Measurements from ENCODE around the gene MAN1A1.
A peak's percentile ranks its signal among the peaks of the same experiment; 100 is the strongest.

Gene MAN1A1

DNA sequence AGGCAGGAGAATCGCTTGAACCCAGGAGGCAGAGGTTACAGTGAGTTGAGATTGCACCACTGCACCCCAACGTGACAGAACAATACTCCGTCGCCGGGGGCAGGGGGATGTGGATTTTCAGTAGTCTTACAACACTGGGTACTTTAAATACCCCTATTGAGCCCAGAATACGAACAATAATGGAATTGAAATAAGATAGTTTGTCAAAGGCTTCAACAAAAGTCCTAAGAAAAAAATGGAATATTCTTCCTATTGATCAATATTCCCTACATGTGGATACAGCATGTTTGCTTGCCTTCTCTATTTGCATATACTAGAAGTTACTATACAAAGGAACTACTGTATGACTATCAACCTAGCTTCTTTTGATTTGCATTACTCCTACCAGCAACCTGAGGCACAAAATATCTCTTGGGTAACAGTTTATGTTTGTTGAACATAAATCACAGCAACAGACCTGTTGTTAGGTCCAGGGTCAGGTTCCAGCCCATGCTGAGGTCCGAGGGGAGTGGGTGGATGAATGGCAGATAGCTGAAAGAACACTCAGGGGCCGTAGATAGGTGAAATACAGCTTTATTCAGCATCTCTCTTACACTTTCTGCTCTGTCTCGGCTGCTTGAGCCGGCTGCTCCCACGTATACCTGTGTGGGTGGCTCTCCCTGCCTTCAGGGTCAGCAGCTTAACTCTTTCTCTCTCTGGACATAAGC is 23.8 kb downstream of the MAN1A1 start:
- ATAC-seq (no peak), DNase-seq (no peak)

DNA sequence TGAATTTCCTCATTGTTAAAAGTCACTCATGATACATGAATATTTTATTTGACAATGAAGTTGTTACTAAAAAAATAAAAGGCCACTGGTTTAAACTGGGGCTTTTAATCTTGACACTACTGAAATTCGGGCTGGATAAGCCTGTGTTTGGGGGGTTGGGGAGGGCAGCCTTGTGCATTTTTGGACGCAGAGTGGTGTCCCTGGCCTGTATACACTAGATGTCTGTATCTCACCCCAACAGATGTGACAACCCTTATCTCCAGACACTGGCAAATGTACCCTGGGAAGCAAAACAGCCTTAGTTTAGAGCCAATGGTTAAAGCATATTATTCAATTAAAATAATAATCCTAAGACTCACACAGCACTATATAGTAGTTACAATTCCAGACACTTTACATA is 24.8 kb downstream of the MAN1A1 start:
- DNase-seq (no peak), ATAC-seq (no peak)

DNA sequence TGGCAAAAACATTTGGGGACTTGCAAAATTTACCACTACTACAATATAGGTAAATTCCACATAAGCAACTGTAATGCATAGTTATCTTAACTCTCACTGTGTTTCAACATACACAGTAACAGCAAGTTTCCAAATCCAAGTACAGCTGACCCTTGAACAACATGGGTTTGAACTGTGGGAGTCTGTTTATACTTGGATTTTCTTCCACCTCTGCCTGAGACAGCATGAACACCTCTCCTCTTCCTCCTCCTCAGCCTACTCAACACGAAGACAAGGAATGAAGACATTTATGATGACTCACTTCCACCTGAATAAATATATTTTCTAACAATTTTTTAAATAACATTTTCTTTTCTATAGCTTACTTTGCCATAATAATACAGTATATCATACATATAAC is 25.6 kb downstream of the MAN1A1 start:
- ATAC-seq (no peak), DNase-seq (no peak)

DNA sequence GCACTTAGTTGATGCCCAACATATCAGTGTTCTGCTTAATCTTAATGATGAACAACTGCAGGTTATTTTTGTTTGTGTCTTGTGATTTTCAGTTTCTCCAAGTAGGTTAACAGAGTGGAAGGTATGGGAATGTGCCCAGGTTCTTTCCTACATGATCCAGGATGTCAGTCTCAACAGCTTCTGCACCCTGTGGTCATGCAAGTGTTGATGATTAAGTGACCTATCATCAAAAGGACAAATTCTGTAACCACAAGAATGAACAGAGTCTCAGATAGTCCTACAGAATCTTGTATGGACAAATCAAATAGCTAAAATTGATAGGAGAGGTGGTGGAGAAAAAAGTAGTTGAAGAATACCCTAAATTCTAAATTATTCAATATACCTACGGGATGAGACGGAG is 26.1 kb downstream of the MAN1A1 start:
- ATAC-seq (no peak), DNase-seq (no peak)

DNA sequence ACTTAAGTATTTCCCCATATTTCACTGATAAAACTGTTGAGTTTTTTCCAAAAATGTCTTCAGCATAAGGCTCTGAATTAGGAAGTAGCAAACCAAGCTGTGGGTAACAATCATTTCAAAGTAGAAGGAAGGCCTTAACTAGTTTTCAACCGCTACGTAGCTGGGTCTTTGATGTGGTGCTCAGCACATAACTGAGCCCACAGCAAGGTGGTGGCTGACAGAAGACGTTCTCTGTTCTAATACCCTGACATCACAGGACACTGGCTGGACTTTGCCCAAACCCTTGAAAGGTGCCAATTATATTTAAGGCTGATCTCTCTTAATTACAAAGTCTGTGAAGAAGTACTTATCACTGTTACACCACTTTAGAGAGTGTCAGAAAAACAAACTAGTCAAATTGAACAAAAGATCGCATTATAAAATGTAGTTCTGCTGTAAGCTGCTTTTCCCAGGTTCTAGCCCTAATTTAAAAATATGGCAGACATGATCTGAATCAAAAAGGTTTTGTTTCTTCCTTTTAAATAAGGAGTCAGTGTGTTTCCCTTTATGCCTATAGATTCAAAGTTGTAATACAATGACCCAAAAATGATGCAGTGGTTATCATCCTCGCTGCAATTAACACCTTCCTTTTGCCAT is 26.7 kb downstream of the MAN1A1 start:
- DNase-seq (no peak), ATAC-seq (peak; percentile 79)

DNA sequence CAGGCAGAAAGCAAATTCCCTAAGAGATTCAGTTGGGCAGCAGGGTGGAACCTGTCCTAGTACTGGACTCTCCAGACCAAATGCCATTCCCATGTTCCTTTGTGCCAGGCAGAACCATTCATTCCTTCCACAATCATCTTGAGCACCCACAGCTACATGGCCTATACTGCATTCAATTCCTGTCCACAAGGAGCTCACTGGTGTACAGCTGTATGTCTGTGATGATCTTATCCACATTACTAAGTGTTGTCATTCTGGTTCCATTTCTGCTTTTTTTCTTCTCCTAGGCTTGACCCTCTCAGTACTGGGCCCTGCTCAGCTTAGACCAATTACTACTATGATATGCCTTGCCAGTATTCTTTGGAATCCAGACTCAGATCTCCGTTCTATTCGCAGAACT is 27.5 kb downstream of the MAN1A1 start:
- DNase-seq: no peak
- ATAC-seq: no peak

DNA sequence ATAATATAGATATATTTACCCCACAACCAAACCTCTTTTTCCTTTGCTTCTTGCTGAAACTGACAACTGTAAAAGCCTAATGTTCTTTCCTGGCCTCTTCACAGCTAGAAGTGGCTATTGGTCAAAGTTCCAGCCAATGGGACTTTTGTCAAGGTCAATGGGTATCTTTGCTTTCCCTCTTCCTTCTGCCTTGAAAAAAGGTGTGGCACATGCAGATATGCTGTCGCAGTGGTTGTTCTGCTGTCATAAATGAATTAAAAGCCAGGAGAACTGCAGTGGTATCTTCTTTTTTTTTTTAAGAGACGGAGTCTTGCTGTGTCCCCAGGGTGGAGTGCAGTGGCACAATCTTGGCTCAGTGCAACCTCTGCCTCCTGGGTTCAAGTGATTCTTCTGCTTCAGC is 29.9 kb downstream of the MAN1A1 start:
- ATAC-seq (no peak), DNase-seq (no peak)

DNA sequence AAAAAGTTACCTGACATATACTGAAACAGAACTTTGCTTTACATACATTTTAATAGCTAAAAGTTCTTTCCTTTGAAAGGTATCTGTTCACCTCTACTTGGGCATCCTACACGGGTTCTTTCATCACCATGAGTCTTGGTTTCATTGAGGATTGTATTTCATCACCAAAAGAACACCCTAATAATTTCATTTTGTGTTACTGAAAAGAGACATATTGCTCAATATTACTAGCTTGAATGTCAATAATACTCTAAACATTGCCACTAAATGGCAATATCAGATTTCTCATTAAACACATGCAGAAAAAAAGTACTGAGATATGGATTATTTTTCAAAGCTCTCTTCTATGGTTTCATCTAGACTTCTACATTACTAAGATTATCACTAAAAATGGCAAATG is 30.8 kb downstream of the MAN1A1 start:
- DNase-seq: no peak
- no peak for ATAC-seq

DNA sequence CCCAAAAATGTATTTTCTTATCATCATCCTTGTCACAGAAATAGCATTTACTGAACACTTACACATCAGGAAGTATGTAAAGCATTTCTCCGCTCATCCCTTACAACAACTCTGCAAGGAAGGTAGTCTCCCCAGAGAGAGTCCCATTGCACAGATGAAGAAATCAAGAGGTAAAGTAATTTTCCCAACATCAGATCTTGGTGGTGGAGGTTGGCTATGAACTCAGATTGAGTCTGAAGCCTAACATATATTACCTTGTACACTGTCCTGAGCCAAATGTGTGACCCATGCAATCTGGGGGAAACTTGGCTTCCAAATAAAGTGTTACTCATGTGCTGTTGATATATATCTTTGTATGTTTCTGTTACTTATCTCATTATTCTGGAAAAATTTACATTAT is 31.4 kb downstream of the MAN1A1 start:
- no peak for DNase-seq
- no peak for ATAC-seq

DNA sequence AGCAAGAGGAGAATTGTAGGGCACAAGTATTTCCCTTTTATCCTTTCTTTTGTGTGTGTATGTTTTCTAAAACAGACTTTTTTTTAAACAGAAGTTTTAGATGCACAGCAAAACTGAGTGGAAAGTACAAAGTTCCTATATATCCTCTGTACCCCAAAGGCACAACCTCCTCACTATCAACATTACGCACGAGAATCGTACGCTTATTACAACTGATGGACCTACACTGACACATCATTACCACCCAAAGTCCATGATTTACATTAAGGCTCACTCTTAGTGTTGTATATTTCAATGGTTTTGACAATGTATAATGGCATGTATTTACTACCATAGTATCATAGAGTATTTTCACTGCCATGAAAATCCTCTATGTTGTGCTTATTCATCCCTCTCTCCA is 32.6 kb downstream of the MAN1A1 start:
- no peak for ATAC-seq
- DNase-seq: no peak

DNA sequence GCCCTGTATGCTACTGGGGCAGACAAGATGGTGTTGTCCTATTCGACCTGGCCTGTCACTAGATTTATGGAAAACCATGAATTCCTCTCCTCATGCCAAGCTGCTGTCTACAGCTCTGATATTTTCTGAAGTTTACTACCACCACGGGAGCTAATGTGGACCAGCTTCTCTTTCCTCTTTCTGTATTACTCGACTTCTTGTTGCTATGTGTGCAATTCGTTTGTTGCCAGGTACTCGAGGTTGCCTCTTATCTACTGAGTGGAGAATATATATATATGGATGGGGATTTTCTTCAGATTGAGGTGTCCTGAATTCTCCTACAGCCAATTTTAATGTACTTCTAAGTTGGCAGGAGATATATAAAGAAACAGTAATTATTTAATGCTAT is 34.7 kb downstream of the MAN1A1 start:
- DNase-seq: no peak

DNA sequence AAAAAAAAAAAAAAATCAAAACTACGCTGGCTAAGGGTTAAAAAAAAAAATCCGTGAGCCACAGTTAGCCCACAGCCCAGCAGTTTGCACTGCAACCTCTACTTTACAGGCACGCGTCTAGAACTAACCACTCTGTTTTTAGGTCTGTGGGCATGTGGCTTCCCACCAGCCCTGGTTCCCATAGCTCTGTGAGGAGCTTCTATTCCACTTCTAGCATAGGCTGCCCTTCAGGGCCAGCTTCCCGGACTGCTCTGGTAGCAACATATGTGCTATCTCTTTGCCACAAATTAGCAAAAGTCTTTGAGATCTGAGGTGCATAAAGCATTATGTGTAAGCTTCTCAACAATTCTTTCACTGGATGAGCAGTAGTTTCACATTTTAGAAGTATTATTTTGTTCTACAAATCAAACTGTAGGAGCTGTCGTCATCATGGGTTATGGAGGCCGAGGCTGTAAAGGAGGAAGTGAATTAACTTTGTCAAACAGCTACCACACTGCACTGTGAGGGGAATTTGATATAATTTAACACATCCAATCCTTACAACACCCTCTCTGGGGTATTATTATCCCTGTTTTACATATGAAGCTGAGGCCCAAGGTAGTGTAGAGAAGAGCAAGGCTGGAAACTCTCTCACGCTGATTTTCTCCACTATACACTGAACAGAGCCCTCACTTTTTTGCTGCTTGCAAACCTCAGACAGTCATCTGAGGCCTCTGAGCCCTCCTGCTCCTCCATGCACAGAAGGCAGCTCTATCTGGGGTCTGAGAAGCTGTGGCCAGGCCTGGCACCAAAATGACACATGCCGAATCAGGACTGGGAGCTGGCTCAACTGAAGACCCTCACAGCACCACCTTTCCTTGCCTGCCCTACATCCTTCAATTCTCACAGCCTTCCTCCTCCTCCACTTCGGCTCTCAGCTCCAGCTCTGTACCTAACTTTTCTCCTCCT is 35.4 kb downstream of the MAN1A1 start:
- DNase-seq: peak; percentile 31
- peak; percentile 76 for ATAC-seq

More for the DNA sequence above, 34.7 kb downstream of the MAN1A1 start:
- ATAC-seq: no peak

DNA sequence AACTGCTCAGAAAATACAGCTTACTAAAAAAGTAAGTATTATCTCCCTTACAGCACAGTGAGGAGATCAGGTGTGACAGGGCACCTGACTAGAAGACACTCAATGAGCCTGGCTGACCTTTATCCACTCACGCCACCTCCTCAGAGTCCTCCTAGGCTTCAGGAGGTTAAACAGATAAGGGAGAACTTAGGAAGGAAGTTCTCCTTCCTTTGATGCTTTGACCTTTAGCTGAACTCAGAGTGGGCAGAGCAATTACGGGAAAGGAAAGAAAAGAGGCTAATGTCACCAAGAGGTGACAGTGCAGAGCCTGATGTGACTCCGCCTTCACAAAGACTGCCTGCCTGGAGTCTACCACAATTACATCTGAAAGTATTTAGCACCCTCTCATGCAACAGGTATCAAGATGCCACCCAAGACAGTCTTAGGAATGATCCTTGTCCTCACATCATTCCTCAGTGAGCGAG is 36.7 kb downstream of the MAN1A1 start:
- DNase-seq: peak; percentile 31
- peak; percentile 61 for ATAC-seq

DNA sequence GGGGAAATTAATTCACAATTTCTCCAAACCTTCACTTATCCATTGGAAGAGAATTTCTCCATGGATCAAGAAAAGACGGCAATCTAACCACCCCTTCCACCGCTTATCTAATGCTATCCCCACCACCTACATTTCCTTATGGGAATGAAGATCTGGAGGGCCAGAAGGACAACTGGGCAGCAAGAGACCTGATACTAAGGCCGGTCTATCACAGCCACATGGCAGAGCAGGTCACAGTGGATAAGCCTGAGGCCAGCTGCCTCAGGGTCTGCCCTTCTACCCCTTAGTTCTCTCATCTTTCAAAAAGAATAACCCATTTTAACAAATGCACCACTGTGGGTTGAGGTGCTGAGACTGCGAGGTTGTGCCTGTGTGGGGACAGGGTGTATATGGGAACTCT is 37.1 kb downstream of the MAN1A1 start:
- ATAC-seq (no peak), DNase-seq (no peak)

DNA sequence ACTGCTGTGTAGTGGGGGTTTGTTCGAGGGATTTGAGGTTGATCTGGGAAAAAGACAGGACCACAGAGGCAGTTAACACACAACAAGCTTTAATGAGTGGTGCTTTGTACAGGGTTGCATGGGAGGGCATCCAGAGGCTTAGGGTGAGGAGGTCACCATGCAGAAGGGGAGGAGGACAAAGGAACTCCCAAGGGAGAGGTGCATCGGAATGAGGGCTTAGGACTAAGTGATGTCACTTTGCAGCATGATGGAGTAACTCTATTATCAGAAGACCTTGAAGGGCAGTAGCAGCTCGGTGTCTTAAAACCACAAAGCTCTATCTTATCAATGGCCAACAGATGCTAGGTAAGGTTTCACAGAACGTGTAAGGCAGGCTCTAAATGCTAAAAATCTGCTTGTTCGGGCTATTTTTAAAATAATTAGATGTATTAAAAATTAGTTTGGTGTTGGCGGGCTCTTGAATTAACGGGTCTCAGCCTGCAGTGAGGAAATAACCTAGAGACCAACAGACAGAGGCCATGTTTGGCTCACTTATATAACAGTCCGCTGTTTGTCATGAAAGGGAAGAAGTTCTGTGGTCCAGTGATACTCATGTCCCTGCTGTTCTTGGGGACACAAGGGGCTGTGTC is 37.9 kb downstream of the MAN1A1 start:
- ATAC-seq (no peak), DNase-seq (no peak)

DNA sequence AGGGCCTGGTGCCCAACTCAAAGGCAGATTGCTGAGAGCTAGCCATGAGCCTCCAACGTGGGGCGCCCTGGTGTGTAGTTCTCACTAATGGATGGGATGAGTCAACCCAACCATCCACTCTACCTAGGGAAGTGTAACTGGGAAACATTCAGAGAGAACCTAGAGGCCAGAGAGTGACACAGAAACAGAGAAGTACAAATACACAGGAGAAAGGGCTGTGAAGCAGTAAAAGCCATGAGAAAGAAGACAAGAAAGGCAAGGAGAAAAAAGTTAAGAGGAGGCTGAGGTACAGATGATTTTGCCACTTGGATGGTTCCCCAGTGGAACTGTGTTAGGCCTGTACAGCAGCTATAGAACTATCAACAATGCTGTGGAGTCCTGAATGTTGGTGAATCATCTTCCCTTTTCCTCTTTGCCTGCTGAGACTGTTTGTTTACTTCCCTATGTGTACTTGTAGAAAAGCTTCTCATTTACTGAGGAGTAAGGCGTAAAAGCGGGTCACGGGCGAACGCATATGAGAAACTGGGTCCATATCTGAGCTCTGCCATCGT is 39.0 kb downstream of the MAN1A1 start:
- no peak for DNase-seq

DNA sequence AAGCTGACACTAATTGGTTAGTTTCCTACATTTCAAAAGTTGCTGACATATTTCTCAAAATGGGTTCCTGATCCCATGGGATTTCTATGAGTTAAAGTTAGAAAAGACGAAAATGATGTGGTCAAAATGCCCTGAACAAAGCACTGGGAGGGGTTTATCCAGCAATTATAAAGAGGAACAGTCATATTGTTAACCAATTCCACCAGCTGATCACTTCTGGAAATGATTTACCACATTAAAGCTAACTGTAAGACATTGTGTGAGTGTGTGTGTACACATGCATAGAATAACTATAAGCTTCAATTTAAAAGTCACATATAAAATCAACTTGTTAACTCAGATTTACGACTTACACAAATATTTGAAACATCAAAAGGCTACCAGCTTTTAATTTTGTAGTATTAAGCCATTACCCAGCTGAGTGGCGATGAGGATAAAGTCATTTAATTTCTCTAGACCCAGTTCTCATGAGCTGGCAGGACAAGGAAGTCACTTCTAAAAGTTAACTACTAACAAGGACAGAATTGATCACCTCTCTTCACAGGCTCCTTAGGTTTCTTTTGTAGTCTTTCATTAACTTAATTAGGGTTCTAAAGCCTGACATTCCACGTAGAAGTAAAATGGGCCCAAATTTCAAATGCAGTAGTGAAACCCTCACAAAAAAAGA is 40.4 kb downstream of the MAN1A1 start:
- DNase-seq (no peak), ATAC-seq (no peak)

More for the DNA sequence above, 39.0 kb downstream of the MAN1A1 start:
- ATAC-seq: no peak

DNA sequence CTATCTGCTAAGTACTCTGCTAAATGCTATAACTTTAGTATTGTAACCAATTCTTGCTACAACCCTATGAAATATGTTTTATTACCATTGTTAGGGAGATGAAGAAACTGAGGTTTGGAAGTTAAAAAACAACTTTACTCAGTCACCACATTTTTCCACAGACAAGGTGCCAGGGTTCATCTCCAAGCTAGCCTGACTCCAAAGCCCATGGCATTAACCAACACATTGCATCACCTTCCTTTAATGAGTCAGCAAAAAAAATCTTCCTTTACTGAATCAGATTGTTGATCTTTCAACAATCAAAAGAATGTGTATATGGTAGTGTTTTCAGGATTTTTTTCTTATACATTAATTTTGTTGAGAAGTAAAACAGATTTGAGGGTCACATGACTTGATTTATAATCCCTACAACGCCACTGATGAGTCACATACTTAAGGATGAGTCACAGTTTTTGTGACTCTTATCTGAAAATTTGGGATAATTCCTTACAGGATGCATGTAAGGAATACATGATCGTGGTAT is 41.5 kb downstream of the MAN1A1 start:
- ATAC-seq (no peak), DNase-seq (no peak)

DNA sequence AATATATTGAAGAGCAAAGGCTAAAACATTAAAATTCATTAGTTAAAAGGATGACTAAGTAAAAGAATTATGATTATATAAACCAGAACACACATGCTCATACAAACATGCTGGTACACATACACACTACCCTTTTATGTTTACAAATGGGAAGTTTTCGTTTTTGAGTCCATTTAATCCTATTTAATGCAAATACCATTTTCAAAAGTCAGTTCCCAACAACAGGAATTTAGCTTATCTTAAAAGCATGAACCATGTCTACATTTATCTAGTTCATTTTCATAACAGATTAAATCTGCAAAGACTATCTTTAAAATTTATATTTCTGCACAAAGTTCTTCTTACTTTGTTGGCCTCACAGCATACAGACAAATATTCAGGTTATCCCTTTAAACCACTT is 42.5 kb downstream of the MAN1A1 start:
- ATAC-seq: no peak
- DNase-seq: no peak

DNA sequence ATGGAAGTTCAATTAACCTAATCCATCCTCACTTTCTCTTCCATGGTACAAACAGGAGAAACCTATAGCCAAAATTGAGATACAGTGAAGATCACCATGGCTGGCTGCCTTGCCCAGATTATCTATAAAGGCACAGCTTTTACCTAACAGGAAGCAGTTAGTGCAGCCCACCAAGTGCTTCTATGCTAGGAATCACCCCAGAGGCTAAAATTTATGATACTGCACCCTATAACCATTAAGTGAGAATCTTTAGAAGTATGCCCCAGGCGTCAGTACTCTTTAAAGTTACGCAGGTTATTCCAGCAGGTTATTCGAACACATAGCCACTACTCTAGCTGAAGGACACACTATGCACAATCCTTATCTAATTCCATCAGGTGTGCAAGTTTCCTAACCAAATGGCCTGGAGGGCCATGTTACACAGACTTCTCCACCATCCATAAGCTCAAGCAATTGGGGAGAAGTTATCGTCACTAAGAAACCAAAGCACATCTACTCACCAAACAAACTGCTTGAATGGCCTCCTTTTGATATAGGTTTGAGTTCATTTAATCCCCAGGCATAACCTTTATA is 43.1 kb downstream of the MAN1A1 start:
- no peak for ATAC-seq
- no peak for DNase-seq

Data from stimulated activated naive CD8-positive, alpha-beta T cell treated with anti-CD3 and anti-CD28 coated beads, Interleukin-15, Interleukin-2, amounts not matched to agents 100 U/mL and 50 U/mL, for 24 hours (primary cell).